Loucy (cell line): Measurements from ENCODE around the gene GNPTAB.

ENCODE experiments used
- CTCF ChIP-seq: fragments of 200-600 bp; sonication (generic); conservative IDR thresholded peaks from 2 replicates; pipeline ENCODE4 v1.5.1; 2014; ENCODE audit warnings: mild to moderate bottlenecking, antibody characterized with exemption, low read length
- EZH2phosphoT487 ChIP-seq: fragments of 200-600 bp; IDR thresholded peaks from 2 replicates; pipeline ENCODE4 v1.6.1; 2018; ENCODE audit warnings: antibody characterized with exemption, mild to moderate bottlenecking, moderate library complexity, borderline replicate concordance

- no peak for TF ChIP-seq CTCF
- TF ChIP-seq EZH2phosphoT487, result no peak
Observed at GRCh38 chr12:101727098-101727497, 103.7 kb downstream of the GNPTAB start.
